Measurements from ENCODE around the gene COL4A3. TPM values are rescaled to one million over a fixed set of nuclear protein-coding genes. Genes with fewer than 3 reads are reported as not detected.

COL4A3 gene
- total and polyA plus RNA-seq, 2 experiments from 2014 or later = 0.11 to 0.70 TPM

- Histone ChIP-seq H2AFZ (no peak overlapping the region), H3K9me3 (ENCODE audit: low read depth) (no peaks in the 10 kb centered on the region), H3K9ac (no peak overlapping the region), H3K27ac (no peak overlapping the region), H3K27me3 (replicated peaks; ENCODE audit: insufficient read depth) (no peaks in the 10 kb centered on the region), H3K9me2 (ENCODE audit: insufficient read depth) (no peaks in the 10 kb centered on the region), H3K79me2 (ENCODE audit: insufficient read depth) (no peaks in the 10 kb centered on the region), H3K4me3 (no peak overlapping the region), H4K20me1 (ENCODE audit: insufficient read depth) (no peaks in the 10 kb centered on the region), H3K36me3 (ENCODE audit: low read depth) (no peaks in the 10 kb centered on the region), H3K4me1 (ENCODE audit: insufficient read depth) (no peaks in the 10 kb centered on the region), H3F3A (ENCODE audit: insufficient read depth) (no peaks in the 10 kb centered on the region), H3K4me2 (ENCODE audit: unreplicated experiment) (no peak overlapping the region)
- in situ Hi-C loops (cut with MboI) = no loop called here
- TF ChIP-seq EZH2 (IDR thresholded peaks at IDR 0.05; ENCODE audit: insufficient read depth, poor library complexity, severe bottlenecking) (no peak), EZH2phosphoT487 (IDR thresholded peaks at IDR 0.05; ENCODE audit: insufficient read depth, low read depth) (no peak)
- no peak for DNase-seq
- WGBS, 2 experiments (ENCODE audit: low coverage in 1 of 2, low lambda C conversion rate in 2 of 2, missing lambda C conversion rate in 2 of 2) = 69 to 82% methylated on average over 3 of the region's 3 CpGs
These were observed 132.4 kb downstream of the COL4A3 start for GRCh38 chr2:227296671-227297405.

DNA sequence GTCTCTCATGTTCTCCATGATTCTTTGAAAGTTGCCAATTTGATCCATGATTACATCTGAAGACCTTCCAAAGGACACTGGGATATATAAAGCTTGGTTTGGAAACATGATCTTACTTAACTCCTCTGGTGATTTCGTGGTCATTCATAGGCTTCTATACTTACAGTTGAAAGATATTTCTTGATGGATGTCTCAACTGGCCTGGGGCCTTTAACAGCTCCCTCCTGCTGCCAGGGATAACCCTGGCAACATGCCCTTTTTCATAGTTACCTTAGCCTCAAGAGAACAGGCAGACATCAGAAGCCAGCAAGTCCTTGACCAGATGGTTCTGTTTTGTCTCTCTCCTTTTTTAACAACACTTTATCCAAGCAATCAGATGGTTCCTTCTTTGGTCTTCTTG lies 137.1 kb downstream of the COL4A3 start:
- in situ Hi-C loops (cut with MboI) = no loop called here
- no peaks in the 10 kb centered on the region for H3K9me3 ChIP-seq (ENCODE audit: low read depth)
- H3K4me2 ChIP-seq (ENCODE audit: unreplicated experiment) = no peak overlapping the region
- H3K4me3 ChIP-seq = no peak overlapping the region
- no peaks in the 10 kb centered on the region for H3K27me3 ChIP-seq (replicated peaks; ENCODE audit: insufficient read depth)
- no peaks in the 10 kb centered on the region for H3K9me2 ChIP-seq (ENCODE audit: insufficient read depth)
- H3K9ac ChIP-seq = no peak overlapping the region
- H3K27ac ChIP-seq = no peak overlapping the region
- no peak for TF ChIP-seq EZH2phosphoT487 (IDR thresholded peaks at IDR 0.05; ENCODE audit: insufficient read depth, low read depth)
- TF ChIP-seq EZH2 (IDR thresholded peaks at IDR 0.05; ENCODE audit: insufficient read depth, poor library complexity, severe bottlenecking) = no peak
- DNase-seq = no peak
- no peaks in the 10 kb centered on the region for H3F3A ChIP-seq (ENCODE audit: insufficient read depth)
- H3K36me3 ChIP-seq (ENCODE audit: low read depth) = no peaks in the 10 kb centered on the region
- WGBS, 2 experiments (ENCODE audit: low coverage in 1 of 2, low lambda C conversion rate in 2 of 2, missing lambda C conversion rate in 2 of 2) = 22 to 39% methylated on average over 1 of the region's 1 CpG
- H3K4me1 ChIP-seq (ENCODE audit: insufficient read depth) = no peaks in the 10 kb centered on the region
- no peak overlapping the region for H2AFZ ChIP-seq
- H4K20me1 ChIP-seq (ENCODE audit: insufficient read depth) = no peaks in the 10 kb centered on the region
- no peaks in the 10 kb centered on the region for H3K79me2 ChIP-seq (ENCODE audit: insufficient read depth)

- H3K36me3 ChIP-seq (ENCODE audit: low read depth) = no peaks in the 10 kb centered on the region
- H3K4me3 ChIP-seq = no peak overlapping the region
- H3K9me3 ChIP-seq (ENCODE audit: low read depth) = no peaks in the 10 kb centered on the region
- no peaks in the 10 kb centered on the region for H3K9me2 ChIP-seq (ENCODE audit: insufficient read depth)
- no peaks in the 10 kb centered on the region for H3F3A ChIP-seq (ENCODE audit: insufficient read depth)
- H3K27ac ChIP-seq = no peak overlapping the region
- no peak overlapping the region for H3K9ac ChIP-seq
- no peak overlapping the region for H3K4me2 ChIP-seq (ENCODE audit: unreplicated experiment)
- no peaks in the 10 kb centered on the region for H3K27me3 ChIP-seq (replicated peaks; ENCODE audit: insufficient read depth)
- H3K4me1 ChIP-seq (ENCODE audit: insufficient read depth) = peaks cover 7% of the 10 kb centered on the region; the same call in 1 of the 2 replicates
- H3K79me2 ChIP-seq (ENCODE audit: insufficient read depth) = no peaks in the 10 kb centered on the region
- TF ChIP-seq EZH2phosphoT487 (IDR thresholded peaks at IDR 0.05; ENCODE audit: insufficient read depth, low read depth) = no peak
- TF ChIP-seq EZH2 (IDR thresholded peaks at IDR 0.05; ENCODE audit: insufficient read depth, poor library complexity, severe bottlenecking) = no peak
- H2AFZ ChIP-seq = no peak overlapping the region
- in situ Hi-C loops (cut with MboI) = no loop called here
- DNase-seq = peak; percentile 37
- 28 to 30% methylated on average over 4 of the region's 4 CpGs for WGBS, 2 experiments (ENCODE audit: low coverage in 1 of 2, low lambda C conversion rate in 2 of 2, missing lambda C conversion rate in 2 of 2)
- H4K20me1 ChIP-seq (ENCODE audit: insufficient read depth) = no peaks in the 10 kb centered on the region
These were observed 144.4 kb downstream of the COL4A3 start for GRCh38 chr2:227308784-227309183.

- H3F3A ChIP-seq (ENCODE audit: insufficient read depth) = no peaks in the 10 kb centered on the region
- H3K27ac ChIP-seq = no peak overlapping the region
- no peak overlapping the region for H2AFZ ChIP-seq
- no peaks in the 10 kb centered on the region for H3K9me3 ChIP-seq (ENCODE audit: low read depth)
- in situ Hi-C loops (cut with MboI) = no loop called here
- TF ChIP-seq EZH2phosphoT487 (IDR thresholded peaks at IDR 0.05; ENCODE audit: insufficient read depth, low read depth) (no peak), EZH2 (IDR thresholded peaks at IDR 0.05; ENCODE audit: insufficient read depth, poor library complexity, severe bottlenecking) (no peak)
- 86 to 94% methylated on average over 4 of the region's 4 CpGs for WGBS, 2 experiments (ENCODE audit: low coverage in 1 of 2, low lambda C conversion rate in 2 of 2, missing lambda C conversion rate in 2 of 2)
- no peaks in the 10 kb centered on the region for H3K9me2 ChIP-seq (ENCODE audit: insufficient read depth)
- no peak for DNase-seq
- H3K9ac ChIP-seq = no peak overlapping the region
- H3K36me3 ChIP-seq (ENCODE audit: low read depth) = no peaks in the 10 kb centered on the region
- no peak overlapping the region for H3K4me2 ChIP-seq (ENCODE audit: unreplicated experiment)
- H3K27me3 ChIP-seq (replicated peaks; ENCODE audit: insufficient read depth) = no peaks in the 10 kb centered on the region
- no peaks in the 10 kb centered on the region for H4K20me1 ChIP-seq (ENCODE audit: insufficient read depth)
- no peak overlapping the region for H3K4me3 ChIP-seq
- no peaks in the 10 kb centered on the region for H3K79me2 ChIP-seq (ENCODE audit: insufficient read depth)
- H3K4me1 ChIP-seq (ENCODE audit: insufficient read depth) = peaks cover 7% of the 10 kb centered on the region; the same call in 1 of the 2 replicates
These were observed 146.3 kb downstream of the COL4A3 start for GRCh38 chr2:227310756-227311110.
